IMR-90 (cell line): ENCODE results near the gene ROBO2. TPM values are rescaled to one million over a fixed set of nuclear protein-coding genes. Genes with fewer than 3 reads are reported as not detected.

Experiments
- ATAC-seq: fragments of 200-7000 bp; cut with Tn5 transposase; 2 replicates; pipeline ENCODE4 v1.9.1; 2020; ENCODE audit warnings: low read depth, mild to moderate bottlenecking, moderate library complexity
- BruUV-seq: library from RNA; stranded (reverse); fragments of 400-500 nt; replicated peaks from 2 replicates; lab custom pipeline; 2021; lab: Mats Ljungman, UMichigan
- CTCF ChIA-PET: fragments of 300-600 bp; formaldehyde crosslinking; extraction: SDS; loops from one replicate; lab custom pipeline; 2021; ENCODE audit warnings: antibody characterized with exemption; lab: Yijun Ruan, JAX
- POLR2A ChIA-PET: fragments of 300-600 bp; sonication (Branson Sonifier 250); formaldehyde crosslinking; loops from one replicate; lab custom pipeline; 2022; ENCODE audit warnings: antibody characterized with exemption; ENCODE audit not compliant: unreplicated experiment; lab: Charles Lee
- DNase-seq: peaks from one replicate; pipeline ENCODE4 v3.0.0; 2013
- H2AFZ ChIP-seq: replicated peaks from 2 replicates; pipeline ENCODE3; 2013; ENCODE audit warnings: low read length, mild to moderate bottlenecking; ENCODE audit not compliant: poor library complexity
- H2AK5ac ChIP-seq: 2 replicates; pipeline ENCODE4 v1.6.1; 2013; ENCODE audit warnings: low read depth, low read length, inconsistent platforms
- H2AK9ac ChIP-seq: replicated peaks from 2 replicates; pipeline ENCODE3; 2013; ENCODE audit warnings: mild to moderate bottlenecking, low read depth, low read length, moderate library complexity; ENCODE audit not compliant: poor library complexity
- H2BK120ac ChIP-seq: 2 replicates; pipeline ENCODE4 v1.6.1; 2013; ENCODE audit warnings: low read depth, low read length, inconsistent platforms
- H2BK15ac ChIP-seq: 3 replicates; pipeline ENCODE4 v1.6.1; 2013; ENCODE audit warnings: low read depth, low read length, inconsistent platforms
- H2BK20ac ChIP-seq: 2 replicates; pipeline ENCODE4 v1.6.1; 2013; ENCODE audit warnings: low read depth, mild to moderate bottlenecking, inconsistent platforms, low read length, moderate library complexity
- H2BK5ac ChIP-seq: 2 replicates; pipeline ENCODE4 v1.6.1; 2013; ENCODE audit warnings: mild to moderate bottlenecking, low read depth, low read length, inconsistent platforms; ENCODE audit not compliant: poor library complexity, severe bottlenecking
- H3K14ac ChIP-seq: replicated peaks from 2 replicates; pipeline ENCODE4 v1.6.1; 2013; ENCODE audit warnings: low read depth, low read length, inconsistent platforms
- H3K18ac ChIP-seq: 2 replicates; pipeline ENCODE4 v1.6.1; 2013; ENCODE audit warnings: low read depth, low read length, control low read depth
- H3K23ac ChIP-seq: 2 replicates; pipeline ENCODE4 v1.6.1; 2013; ENCODE audit warnings: low read depth, low read length, inconsistent platforms
- H3K27ac ChIP-seq: 2 replicates; pipeline ENCODE4 v1.5.1; 2013; ENCODE audit warnings: mild to moderate bottlenecking, control low read depth, low read length; ENCODE audit not compliant: insufficient read depth
- H3K27me3 ChIP-seq: 2 replicates; pipeline ENCODE4 v1.6.1; 2013; ENCODE audit warnings: low read length; ENCODE audit not compliant: control insufficient read depth, insufficient read depth
- H3K36me3 ChIP-seq: 2 replicates; pipeline ENCODE4 v1.6.1; 2013; ENCODE audit warnings: low read length, mixed read lengths; ENCODE audit not compliant: control insufficient read depth, insufficient read depth
- H3K4ac ChIP-seq: 2 replicates; pipeline ENCODE4 v1.6.1; 2013; ENCODE audit warnings: low read depth, low read length, inconsistent platforms
- H3K4me1 ChIP-seq: 2 replicates; pipeline ENCODE4 v1.6.1; 2013; ENCODE audit warnings: low read length, mixed read lengths; ENCODE audit not compliant: control insufficient read depth, insufficient read depth
- H3K4me2 ChIP-seq: 2 replicates; pipeline ENCODE4 v1.6.1; 2013; ENCODE audit warnings: low read depth, mild to moderate bottlenecking, control low read depth, low read length, moderate library complexity
- H3K4me3 ChIP-seq: 2 replicates; pipeline ENCODE4 v1.5.1; 2013; ENCODE audit warnings: low read depth, mild to moderate bottlenecking, control low read depth, low read length, moderate library complexity; ENCODE audit not compliant: insufficient read depth
- H3K56ac ChIP-seq: 2 replicates; pipeline ENCODE4 v1.6.1; 2013; ENCODE audit warnings: low read length, inconsistent platforms; ENCODE audit not compliant: insufficient read depth; ENCODE audit errors: extremely low read depth
- H3K79me1 ChIP-seq, 2 experiments: 2 replicates each; pipeline ENCODE4 v1.6.1; 2013; ENCODE audit warnings: low read length in 2 of 2, inconsistent platforms in 1 of 2, low read depth in 1 of 2
- H3K9ac ChIP-seq: 2 replicates; pipeline ENCODE4 v1.6.1; 2013; ENCODE audit warnings: low read depth, low read length, control low read depth
- H3K9me1 ChIP-seq: 2 replicates; pipeline ENCODE4 v1.6.1; 2013; ENCODE audit warnings: low read length, inconsistent platforms; ENCODE audit not compliant: insufficient read depth
- H3K9me3 ChIP-seq: 2 replicates; pipeline ENCODE4 v1.6.1; 2013; ENCODE audit warnings: low read length; ENCODE audit not compliant: control insufficient read depth, insufficient read depth
- H4K20me1 ChIP-seq: 2 replicates; pipeline ENCODE4 v1.6.1; 2013; ENCODE audit warnings: low read length, inconsistent platforms; ENCODE audit not compliant: insufficient read depth
- H4K5ac ChIP-seq: 2 replicates; pipeline ENCODE4 v1.6.1; 2013; ENCODE audit warnings: mild to moderate bottlenecking, low read depth, low read length, control low read depth
- H4K8ac ChIP-seq, 2 experiments: 2 replicates each; pipeline ENCODE4 v1.6.1; 2013; ENCODE audit warnings: low read depth in 2 of 2, low read length in 2 of 2, control low read depth in 1 of 2, inconsistent platforms in 1 of 2
- H4K91ac ChIP-seq: 2 replicates; pipeline ENCODE4 v1.6.1; 2013; ENCODE audit warnings: low read depth, low read length, inconsistent platforms; ENCODE audit not compliant: insufficient read depth
- ELK1 ChIP-seq: fragments of 150-350 bp; IDR thresholded peaks from 2 replicates; pipeline ENCODE4 v1.6.1; 2016; ENCODE audit warnings: low read depth, mild to moderate bottlenecking, low read length, moderate library complexity, borderline replicate concordance
- RAD21 ChIP-seq: IDR thresholded peaks from 2 replicates; pipeline ENCODE4 v1.6.1; 2012; ENCODE audit warnings: low read length, improper control_type of control experiment
- USF2 ChIP-seq: fragments of 150-350 bp; IDR thresholded peaks from 2 replicates; pipeline ENCODE4 v1.6.1; 2017; ENCODE audit warnings: mild to moderate bottlenecking, antibody characterized with exemption, low read length, low read depth
- WGBS, 2 experiments: methylation state at CpG; one replicate each; pipeline versions ENCODE4 v1.1.5 to v1.1.7; 2013; ENCODE audit warnings: missing lambda C conversion rate in 2 of 2; ENCODE audit not compliant: insufficient read length in 1 of 2; ENCODE audit errors: extremely low coverage in 2 of 2; 5-methylcytosine and 5-hydroxymethylcytosine counted together
- dilution Hi-C: fragments of 300-500 bp; cut with HindIII; formaldehyde crosslinking; loops from one replicate; pipeline ENCODE4 v1.14.3; 2018; ENCODE audit warnings: low sequenced_read_pairs; ENCODE audit not compliant: unreplicated experiment
- in situ Hi-C: fragments of 300-500 bp; cut with MboI; formaldehyde crosslinking; loops from 3 replicates; pipeline ENCODE4 v1.14.3; 2019; ENCODE audit warnings: low sequenced_read_pairs, inconsistent platforms, mixed read lengths
- intact Hi-C: fragments of 100-400 bp; cut with micrococcal nuclease; formaldehyde crosslinking; loops from 2 replicates; pipeline ENCODE4 v1.10.0; 2022
- polyA plus RNA-seq, 3 experiments: library from polyadenylated mRNA; depleted of rRNA; stranded (reverse); fragments of >200 nt; gene quantifications; 2 replicates each; pipeline ENCODE4 v1.2.3, GENCODE V29; 2012; ENCODE audit warnings: low replicate concordance in 1 of 3
- total RNA-seq: library from RNA; depleted of rRNA; stranded (reverse); fragments of >200 nt; gene quantifications from 2 replicates; pipeline ENCODE4 v1.2.3, GENCODE V29; 2012

ROBO2 gene
- total and polyA plus RNA-seq, 2 of the 4 experiments (the other 2 are of a cell fraction): 9.3 to 14.5 TPM

GRCh38 chr3:77146004-77146403 is 106.1 kb downstream of the ROBO2 start:
- Histone ChIP-seq H3K4me3 (no peak overlapping the region), H3K56ac (no peak overlapping the region), H3K36me3 (no peaks in the 10 kb centered on the region), H2BK20ac (no peak overlapping the region), H3K27me3 (no peaks in the 10 kb centered on the region), H2AK5ac (no peak overlapping the region), H4K91ac (no peak overlapping the region), H3K9me3 (no peaks in the 10 kb centered on the region), H2BK120ac (no peak overlapping the region), H3K4me2 (no peak overlapping the region), H3K14ac (no peak overlapping the region), H2AK9ac (no peak overlapping the region), H3K18ac (no peak overlapping the region), H3K23ac (no peak overlapping the region), H3K27ac (no peak overlapping the region), H2BK5ac (no peak overlapping the region), H2BK15ac (no peak overlapping the region), H4K20me1 (no peaks in the 10 kb centered on the region), H2AFZ (no peak overlapping the region), H3K4me1 (no peaks in the 10 kb centered on the region), H3K79me1 (no peaks in the 10 kb centered on the region), H4K8ac (no peak overlapping the region), H3K4ac (no peak overlapping the region), H4K5ac (no peak overlapping the region), H3K9me1 (no peaks in the 10 kb centered on the region), H3K9ac (no peak overlapping the region)
- WGBS, 2 experiments: 20% methylated on average over 2 of the region's 7 CpGs; no CpG with 5 or more reads in 1 of the 2 experiments
- dilution Hi-C loops (no loop called here), in situ Hi-C loops (no loop called here), intact Hi-C loops (no loop called here)
- no TSS peak for BruUV-seq
- TF ChIP-seq ELK1: no peak
- TF ChIP-seq USF2: no peak
- no peak for TF ChIP-seq RAD21
- CTCF ChIA-PET: no interaction called here
- POLR2A ChIA-PET: no interaction called here
- ATAC-seq (no peak), DNase-seq (no peak)
